Tibial nerve (tissue), 4 donors: ENCODE measurements around the gene SCPEP1. TPM values are rescaled to one million over a fixed set of nuclear protein-coding genes. Genes with fewer than 3 reads are reported as not detected.

ENCODE experiments used
- DNase-seq, 2 donors: peaks; one replicate each; pipeline ENCODE4 v3.0.0-alpha.2; 2019; ENCODE audit warnings: low spot score in 2 of 2
- H3K27ac ChIP-seq, 4 donors: fragments of 200-600 bp; sonication (generic) in 3 of 4; one replicate each; pipeline ENCODE4 v1.5.1; 2017 to 2019; ENCODE audit warnings: mild to moderate bottlenecking in 1 of 4
- H3K27me3 ChIP-seq, 2 donors: fragments of 200-600 bp; sonication (generic) in 1 of 2; one replicate each; pipeline versions ENCODE4 v1.5.1 to v1.6.0; 2017 to 2019
- H3K36me3 ChIP-seq, 3 donors: fragments of 200-600 bp; sonication (generic); one replicate each; pipeline ENCODE4 v1.5.1; 2018 to 2019
- H3K4me1 ChIP-seq, 4 donors: fragments of 200-600 bp; sonication (generic) in 3 of 4; one replicate each; pipeline ENCODE4 v1.5.1; 2017 to 2019
- H3K4me3 ChIP-seq, 4 donors: fragments of 200-600 bp; sonication (generic) in 3 of 4; one replicate each; pipeline ENCODE4 v1.5.1; 2017 to 2019; ENCODE audit warnings: mild to moderate bottlenecking in 1 of 4, moderate library complexity in 1 of 4
- H3K9me3 ChIP-seq, 4 donors: fragments of 200-600 bp; sonication (generic) in 3 of 4; one replicate each; pipeline ENCODE4 v1.5.1; 2017 to 2019
- EP300 ChIP-seq, 2 donors: sonication (generic); formaldehyde crosslinking; IDR thresholded peaks; one replicate each; pipeline ENCODE4 v1.6.1; 2017; ENCODE audit warnings: antibody characterized with exemption in 2 of 2, mild to moderate bottlenecking in 1 of 2
- POLR2A ChIP-seq, 2 donors: fragments of 450-650 bp; IDR thresholded peaks; one replicate each; pipeline ENCODE4 v1.6.1; 2017; ENCODE audit warnings: antibody characterized with exemption in 2 of 2, mild to moderate bottlenecking in 2 of 2, moderate library complexity in 2 of 2
- WGBS, 2 donors: methylation state at CpG; one replicate each; pipeline ENCODE4 v1.1.5; 2018; 5-methylcytosine and 5-hydroxymethylcytosine counted together
- total RNA-seq, 4 donors: library from RNA; depleted of rRNA; stranded (reverse); fragments of >200 nt; gene quantifications; one replicate each; pipeline ENCODE4 v1.1.0, GENCODE V29; 2016
- TF ChIP-seq, protein P1 (sequence below), 5 experiments: fragments of 200-600 bp in 3 of 5; fragments of 450-650 bp in 2 of 5; sonication (generic) in 3 of 5; IDR thresholded peaks; one replicate each; pipeline ENCODE4 v1.5.1; 2016 to 2019; ENCODE audit warnings: antibody characterized with exemption in 5 of 5, mild to moderate bottlenecking in 3 of 5, moderate library complexity in 2 of 5

Gene SCPEP1
- total RNA-seq, 4 donors from 2014 or later = 50.5 to 70.6 (median 57.2) TPM

DNA sequence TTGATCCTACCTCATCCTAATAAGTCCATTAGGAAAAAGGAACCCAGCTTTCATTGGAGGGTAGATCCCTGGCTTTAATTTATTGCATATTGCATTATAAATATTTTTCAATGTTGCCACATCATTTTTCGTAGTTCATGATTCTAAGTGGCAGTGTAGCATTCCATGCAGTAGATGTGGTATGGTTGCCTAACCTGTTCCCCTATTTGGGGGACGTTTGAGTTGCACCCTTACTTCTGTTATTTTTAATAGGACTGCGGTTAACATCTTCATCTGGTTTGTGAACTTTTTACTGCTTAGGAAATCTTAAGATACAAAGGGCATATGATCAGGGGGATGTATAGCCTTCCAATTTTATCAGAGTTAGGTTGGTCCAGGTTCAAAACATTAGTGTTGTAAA lies 5.4 kb downstream of the SCPEP1 start:
- H3K4me1 ChIP-seq = peaks cover 0 to 10% (median 6%) of the 10 kb centered on the region in 4 donors
- no peak for DNase-seq
- TF ChIP-seq, protein P1, sequence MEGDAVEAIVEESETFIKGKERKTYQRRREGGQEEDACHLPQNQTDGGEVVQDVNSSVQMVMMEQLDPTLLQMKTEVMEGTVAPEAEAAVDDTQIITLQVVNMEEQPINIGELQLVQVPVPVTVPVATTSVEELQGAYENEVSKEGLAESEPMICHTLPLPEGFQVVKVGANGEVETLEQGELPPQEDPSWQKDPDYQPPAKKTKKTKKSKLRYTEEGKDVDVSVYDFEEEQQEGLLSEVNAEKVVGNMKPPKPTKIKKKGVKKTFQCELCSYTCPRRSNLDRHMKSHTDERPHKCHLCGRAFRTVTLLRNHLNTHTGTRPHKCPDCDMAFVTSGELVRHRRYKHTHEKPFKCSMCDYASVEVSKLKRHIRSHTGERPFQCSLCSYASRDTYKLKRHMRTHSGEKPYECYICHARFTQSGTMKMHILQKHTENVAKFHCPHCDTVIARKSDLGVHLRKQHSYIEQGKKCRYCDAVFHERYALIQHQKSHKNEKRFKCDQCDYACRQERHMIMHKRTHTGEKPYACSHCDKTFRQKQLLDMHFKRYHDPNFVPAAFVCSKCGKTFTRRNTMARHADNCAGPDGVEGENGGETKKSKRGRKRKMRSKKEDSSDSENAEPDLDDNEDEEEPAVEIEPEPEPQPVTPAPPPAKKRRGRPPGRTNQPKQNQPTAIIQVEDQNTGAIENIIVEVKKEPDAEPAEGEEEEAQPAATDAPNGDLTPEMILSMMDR (IDR thresholded peaks at IDR 0.05) = no peak
- TF ChIP-seq EP300 (IDR thresholded peaks at IDR 0.05) (no peak), POLR2A (IDR thresholded peaks at IDR 0.05) (no peak)
- no peak overlapping the region for H3K27ac ChIP-seq
- H3K36me3 ChIP-seq = peaks cover 0 to 67% (median 15%) of the 10 kb centered on the region in 3 donors
- 57 to 84% methylated on average over 3 of the region's 3 CpGs for WGBS, 2 donors
- H3K27me3 ChIP-seq = no peaks in the 10 kb centered on the region
- no peak overlapping the region for H3K4me3 ChIP-seq
- H3K9me3 ChIP-seq = no peaks in the 10 kb centered on the region

DNA sequence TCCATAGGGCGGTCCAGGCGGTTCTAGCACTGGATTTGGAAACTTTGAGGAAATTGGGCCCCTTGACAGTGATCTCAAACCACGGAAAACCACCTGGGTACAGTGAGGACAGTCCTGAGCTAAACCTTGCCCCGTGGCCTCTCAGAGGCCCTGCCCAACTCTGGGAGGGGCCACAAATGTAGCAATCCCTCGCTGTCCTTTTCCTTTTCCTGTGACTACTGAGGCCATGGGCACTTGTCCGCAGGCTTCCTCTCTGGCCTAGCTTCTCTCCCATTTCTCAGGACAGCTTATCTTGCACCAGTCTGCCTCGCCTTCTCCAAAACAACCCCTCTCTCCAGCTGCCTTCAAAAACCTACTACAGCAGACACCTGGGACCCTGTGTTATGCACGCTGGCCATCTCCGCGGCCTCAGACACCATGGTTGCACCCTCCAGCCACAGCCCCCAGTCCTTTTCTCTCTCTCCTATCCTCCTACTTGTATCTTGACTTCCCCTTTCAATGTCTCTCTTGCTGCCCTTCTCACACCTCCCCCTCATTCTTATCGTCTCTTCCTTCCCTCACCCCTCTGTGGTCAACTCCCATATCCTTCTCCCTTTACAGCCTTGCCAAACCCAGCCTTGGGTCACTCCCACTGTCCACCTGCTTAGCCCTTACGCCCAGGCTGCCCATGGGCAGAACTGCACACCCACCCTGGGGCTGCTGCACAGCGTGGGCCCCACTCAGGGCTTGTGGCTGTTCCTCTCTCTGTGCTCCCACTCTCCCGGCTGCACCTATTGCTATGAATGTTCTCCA lies 7.6 kb downstream of the SCPEP1 start:
- H3K27ac ChIP-seq = no peak overlapping the region
- no peaks in the 10 kb centered on the region for H3K9me3 ChIP-seq
- WGBS, 2 donors = 87 to 89% methylated on average over 14 of the region's 14 CpGs
- DNase-seq = no peak
- peaks cover 0 to 89% (median 15%) of the 10 kb centered on the region in 3 donors for H3K36me3 ChIP-seq
- no peaks in the 10 kb centered on the region for H3K27me3 ChIP-seq
- H3K4me1 ChIP-seq = no peaks in the 10 kb centered on the region
- TF ChIP-seq, protein P1 (IDR thresholded peaks at IDR 0.05) = no peak
- TF ChIP-seq EP300 (IDR thresholded peaks at IDR 0.05) = no peak
- TF ChIP-seq POLR2A (IDR thresholded peaks at IDR 0.05) = no peak
- no peak overlapping the region for H3K4me3 ChIP-seq

GRCh38 chr17:56987283-56987834 lies 9.4 kb downstream of the SCPEP1 start:
- Histone ChIP-seq H3K9me3 (no peaks in the 10 kb centered on the region), H3K27ac (no peak overlapping the region), H3K27me3 (no peaks in the 10 kb centered on the region), H3K36me3 (peaks cover 0 to 90% (median 15%) of the 10 kb centered on the region in 3 donors), H3K4me1 (no peaks in the 10 kb centered on the region), H3K4me3 (no peak overlapping the region)
- DNase-seq = no peak
- TF ChIP-seq, protein P1 (IDR thresholded peaks at IDR 0.05) = no peak
- TF ChIP-seq POLR2A (IDR thresholded peaks at IDR 0.05) = no peak
- 74 to 75% methylated on average over 11 of the region's 11 CpGs for WGBS, 2 donors

- Histone ChIP-seq H3K27ac (no peak overlapping the region), H3K27me3 (no peaks in the 10 kb centered on the region), H3K4me1 (no peaks in the 10 kb centered on the region), H3K36me3 (peaks cover 0 to 97% (median 15%) of the 10 kb centered on the region in 3 donors), H3K9me3 (no peaks in the 10 kb centered on the region), H3K4me3 (no peak overlapping the region)
- TF ChIP-seq, protein P1 (IDR thresholded peaks at IDR 0.05) = no peak
- no peak for TF ChIP-seq EP300 (IDR thresholded peaks at IDR 0.05)
- TF ChIP-seq POLR2A (IDR thresholded peaks at IDR 0.05) = no peak
- DNase-seq = no peak
- 95% methylated on average over 4 of the region's 4 CpGs for WGBS, 2 donors
Observed at GRCh38 chr17:56988901-56989572, 11.1 kb downstream of the SCPEP1 start.

DNA sequence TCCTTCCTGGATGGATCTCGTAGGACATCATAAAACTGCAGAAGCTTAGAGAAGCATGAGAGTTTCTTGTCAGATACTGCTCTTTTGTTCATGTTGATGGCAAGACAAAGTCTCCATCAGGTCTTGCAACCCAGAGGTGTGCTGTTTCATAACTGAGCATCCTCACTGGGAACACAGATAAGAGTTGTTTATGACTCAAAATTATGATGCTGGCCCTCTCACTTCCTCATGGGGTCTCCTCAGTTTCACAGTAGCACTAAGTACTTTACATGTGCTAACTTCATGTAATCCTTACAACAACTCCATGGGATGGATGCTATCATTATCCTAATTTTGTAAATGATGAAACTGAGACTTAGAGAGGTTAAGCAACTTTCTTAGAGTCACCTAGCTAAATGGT lies 14.4 kb downstream of the SCPEP1 start:
- WGBS, 2 donors = 71 to 87% methylated on average over 1 of the region's 1 CpG
- DNase-seq = no peak
- Histone ChIP-seq H3K27ac (no peak overlapping the region), H3K27me3 (no peaks in the 10 kb centered on the region), H3K9me3 (no peaks in the 10 kb centered on the region), H3K36me3 (peaks cover 0 to 97% (median 2%) of the 10 kb centered on the region in 3 donors), H3K4me1 (no peaks in the 10 kb centered on the region), H3K4me3 (no peak overlapping the region)
- TF ChIP-seq EP300 (IDR thresholded peaks at IDR 0.05) = no peak
- TF ChIP-seq POLR2A (IDR thresholded peaks at IDR 0.05) = no peak
- TF ChIP-seq, protein P1 (IDR thresholded peaks at IDR 0.05) = no peak
